UCSD-AML1 (cell line): Measurements from ENCODE around the gene PURA.
"Not testable (repeated sequence)": the region's sequence is repeated elsewhere in the genome, so short reads cannot be mapped to it uniquely, and the experiment has no call there.

Experiments
- DNase-seq: peaks from one replicate; lab custom pipeline; 2025; ENCODE audit not compliant: unreplicated experiment; lab: John Stamatoyannopoulos, UW

PURA gene

GRCh38 chr5:140134277-140134935 is 20.5 kb downstream of the PURA start:
- DNase-seq, result no peak

GRCh38 chr5:140135127-140135526 is 21.2 kb downstream of the PURA start:
- DNase-seq, result no peak

DNA sequence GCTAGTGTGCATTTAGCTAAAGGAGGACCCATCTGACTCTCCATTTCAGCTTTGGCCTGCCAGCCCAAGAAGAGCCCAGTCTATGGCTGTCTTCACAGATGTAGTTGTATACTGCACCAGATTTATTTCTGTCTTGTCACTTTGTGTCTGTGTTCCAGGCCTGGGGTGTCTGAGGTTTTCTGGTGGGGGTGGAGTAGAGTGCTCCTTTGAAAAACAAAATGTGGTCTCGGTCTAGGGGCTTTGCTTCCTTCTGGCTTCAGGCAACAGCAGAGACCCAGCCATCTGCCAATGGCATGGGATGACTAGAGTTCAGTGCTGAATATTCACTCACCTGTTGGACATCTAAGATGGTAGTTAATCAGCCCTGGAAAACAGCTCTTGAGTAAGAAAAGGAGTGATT is 22.7 kb downstream of the PURA start:
- no peak for DNase-seq

- no peak for DNase-seq
These were observed 26.5 kb downstream of the PURA start for GRCh38 chr5:140140435-140140834.

- no peak for DNase-seq
These were observed 27.3 kb downstream of the PURA start for GRCh38 chr5:140141241-140141640.

GRCh38 chr5:140142246-140142645 is 28.3 kb downstream of the PURA start:
- no peak for DNase-seq

GRCh38 chr5:140142856-140143255 is 28.9 kb downstream of the PURA start:
- DNase-seq, result no peak

DNA sequence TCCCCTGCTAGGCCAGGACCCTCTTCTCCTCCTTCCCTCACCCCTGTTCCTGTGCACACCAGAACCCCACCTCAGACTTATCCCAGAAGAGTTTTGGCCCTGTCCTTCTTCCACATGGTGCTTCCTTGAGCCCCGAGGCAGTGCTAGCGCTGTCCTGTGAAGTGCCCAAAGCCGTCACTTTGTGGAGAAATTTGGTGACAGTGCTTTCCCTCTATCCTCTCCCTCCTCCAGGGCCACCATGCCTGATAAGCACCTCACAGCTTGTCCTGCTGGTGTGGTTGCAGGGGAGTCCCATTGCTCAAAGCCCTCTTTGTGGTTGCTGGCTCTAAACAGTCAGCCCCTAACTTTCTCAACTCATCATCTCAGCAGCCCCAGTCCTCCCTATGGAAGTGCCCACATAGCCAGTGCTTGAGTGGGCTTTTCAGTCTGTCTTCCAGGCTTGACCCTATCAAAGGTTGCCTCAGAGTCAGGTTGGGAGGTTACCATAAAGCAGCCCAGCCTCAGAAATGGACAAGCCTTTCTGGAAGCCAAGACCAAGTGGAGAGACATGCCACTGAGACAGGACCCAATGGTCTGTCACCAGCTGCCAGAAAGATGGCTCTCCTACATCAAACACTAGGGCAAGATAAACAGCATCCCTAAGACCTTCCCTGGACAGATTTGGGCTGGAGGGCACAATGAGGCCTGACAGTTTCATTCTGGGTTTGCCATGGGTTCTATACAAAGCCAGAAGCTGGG is 29.8 kb downstream of the PURA start:
- DNase-seq, result no peak

GRCh38 chr5:140145256-140145655 is 31.3 kb downstream of the PURA start:
- DNase-seq, result no peak

- peak; percentile 62 for DNase-seq
These were observed 32.1 kb downstream of the PURA start for GRCh38 chr5:140145818-140146522.

- no peak for DNase-seq
These were observed 32.6 kb downstream of the PURA start for GRCh38 chr5:140146523-140146842.

- DNase-seq, result no peak
These were observed 33.6 kb downstream of the PURA start for GRCh38 chr5:140147460-140147859.

GRCh38 chr5:140148508-140148907 is 34.6 kb downstream of the PURA start:
- no peak for DNase-seq

- no peak for DNase-seq
These were observed 36.3 kb downstream of the PURA start for GRCh38 chr5:140150201-140150600.

DNA sequence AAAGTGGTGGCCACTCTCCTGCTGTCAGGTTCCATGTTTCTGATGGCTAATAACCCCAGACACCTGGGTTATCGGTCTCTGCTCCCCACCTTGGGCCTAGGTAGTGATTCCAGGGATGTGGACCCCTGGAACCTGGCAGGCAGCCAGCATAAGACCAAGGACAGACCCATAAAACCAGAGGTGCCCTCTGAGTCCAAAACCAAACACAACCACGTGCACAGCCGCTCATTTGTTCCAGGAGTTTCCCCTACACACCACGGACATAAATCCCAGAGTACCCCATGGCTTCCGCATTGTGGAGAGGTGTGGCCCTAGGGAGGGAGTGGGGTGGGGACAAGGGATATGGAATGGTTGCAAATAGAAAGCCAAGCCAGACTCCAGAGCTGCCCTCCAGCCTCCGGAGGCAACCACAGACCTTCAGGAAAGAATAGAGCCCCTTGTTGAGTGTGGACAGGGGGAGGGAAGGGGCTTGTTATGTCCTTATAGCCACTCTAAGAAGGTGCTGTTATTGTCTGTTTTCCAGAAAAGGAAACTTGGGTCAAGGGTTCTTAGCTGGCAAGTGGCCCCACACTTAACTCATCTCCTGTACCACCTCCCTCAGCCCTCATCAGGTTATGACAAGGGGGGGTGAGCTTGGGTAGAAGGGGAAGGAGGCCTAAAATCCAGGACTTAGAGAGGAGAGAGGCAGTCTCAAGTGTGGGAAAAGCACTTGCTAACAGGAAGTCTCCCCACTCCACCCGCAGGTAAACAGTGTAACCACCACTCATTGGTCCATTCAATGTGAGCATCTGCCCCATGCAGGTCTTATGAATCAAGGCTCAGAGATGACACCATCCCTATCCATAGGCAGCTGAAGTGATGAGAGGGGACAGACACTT is 37.5 kb downstream of the PURA start:
- DNase-seq, result no peak

GRCh38 chr5:140152022-140152999 is 38.4 kb downstream of the PURA start:
- no peak for DNase-seq

DNA sequence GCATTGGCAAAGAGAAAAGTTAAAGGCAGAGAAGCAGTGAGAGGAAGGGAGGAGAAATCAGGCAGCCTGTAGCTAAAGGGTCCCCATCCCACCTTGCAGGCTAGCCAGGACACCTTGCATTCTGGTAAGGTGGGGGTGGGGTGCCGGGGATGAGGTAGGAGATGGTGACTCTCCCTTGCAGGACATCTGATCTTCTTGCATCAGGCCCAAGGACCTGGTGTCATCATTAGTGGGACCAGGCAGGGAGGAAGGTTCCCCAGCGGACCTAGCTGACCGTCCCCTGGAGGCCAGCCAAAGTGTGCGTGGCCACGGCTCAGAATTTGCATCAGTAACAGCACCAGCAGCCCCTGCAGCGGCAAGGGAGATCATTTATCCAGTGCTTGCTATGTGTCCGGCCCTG is 39.3 kb downstream of the PURA start:
- no peak for DNase-seq

- no peak for DNase-seq
These were observed 40.0 kb downstream of the PURA start for GRCh38 chr5:140153905-140154304.

DNA sequence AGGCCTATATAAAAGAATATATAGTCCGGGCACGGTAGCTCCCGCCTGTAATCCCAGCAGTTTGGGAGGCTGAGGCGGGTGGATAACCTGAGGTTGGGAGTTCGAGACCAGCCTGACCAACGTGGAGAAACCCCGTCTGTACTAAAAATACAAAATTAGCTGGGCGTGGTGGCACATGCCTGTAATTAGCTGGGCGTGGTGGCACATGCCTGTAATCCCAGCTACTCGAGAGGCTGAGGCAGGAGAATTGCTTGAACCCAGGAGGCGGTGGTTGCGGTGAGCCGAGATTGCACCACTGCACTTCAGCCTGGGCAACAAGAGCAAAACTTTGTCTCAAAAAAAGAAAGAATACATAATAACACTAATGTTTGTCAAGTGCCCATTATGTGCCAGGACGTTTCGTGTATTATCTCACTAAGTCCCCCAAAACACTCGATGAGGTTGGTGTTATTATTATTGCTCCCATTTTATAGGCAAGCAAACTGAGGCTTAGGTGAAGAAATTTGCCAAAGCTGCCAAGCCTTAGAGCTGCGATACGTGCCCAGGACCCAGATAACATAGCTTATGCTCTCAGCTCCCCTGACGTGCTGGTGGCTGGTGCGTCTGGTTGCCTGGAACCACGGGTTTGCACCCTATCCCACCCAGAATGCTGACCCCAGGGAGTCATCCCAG is 40.9 kb downstream of the PURA start:
- not testable (repeated sequence) for DNase-seq
